IPS-15b (cell line): ENCODE measurements around the gene ATP2C2.
"Not testable (repeated sequence)": the region's sequence is repeated elsewhere in the genome, so short reads cannot be mapped to it uniquely, and the experiment has no call there.

Experiments used
- H3K27me3 ChIP-seq: one replicate; pipeline ENCODE4 v1.6.1; 2013; ENCODE audit warnings: low read length; ENCODE audit not compliant: control insufficient read depth, insufficient read depth
- H3K36me3 ChIP-seq: one replicate; pipeline ENCODE4 v1.6.1; 2013; ENCODE audit warnings: low read length; ENCODE audit not compliant: control insufficient read depth, insufficient read depth
- H3K4me1 ChIP-seq: one replicate; pipeline ENCODE4 v1.6.1; 2013; ENCODE audit warnings: mild to moderate bottlenecking, low read length; ENCODE audit not compliant: control insufficient read depth, insufficient read depth
- H3K4me3 ChIP-seq: one replicate; pipeline ENCODE4 v1.5.1; 2013; ENCODE audit warnings: low read depth, low read length
- H3K9ac ChIP-seq: one replicate; pipeline ENCODE4 v1.6.1; 2013; ENCODE audit warnings: low read depth, mild to moderate bottlenecking, low read length
- H3K9me3 ChIP-seq: one replicate; pipeline ENCODE4 v1.6.1; 2013; ENCODE audit warnings: mild to moderate bottlenecking, low read length; ENCODE audit not compliant: control insufficient read depth, insufficient read depth

Gene ATP2C2

DNA sequence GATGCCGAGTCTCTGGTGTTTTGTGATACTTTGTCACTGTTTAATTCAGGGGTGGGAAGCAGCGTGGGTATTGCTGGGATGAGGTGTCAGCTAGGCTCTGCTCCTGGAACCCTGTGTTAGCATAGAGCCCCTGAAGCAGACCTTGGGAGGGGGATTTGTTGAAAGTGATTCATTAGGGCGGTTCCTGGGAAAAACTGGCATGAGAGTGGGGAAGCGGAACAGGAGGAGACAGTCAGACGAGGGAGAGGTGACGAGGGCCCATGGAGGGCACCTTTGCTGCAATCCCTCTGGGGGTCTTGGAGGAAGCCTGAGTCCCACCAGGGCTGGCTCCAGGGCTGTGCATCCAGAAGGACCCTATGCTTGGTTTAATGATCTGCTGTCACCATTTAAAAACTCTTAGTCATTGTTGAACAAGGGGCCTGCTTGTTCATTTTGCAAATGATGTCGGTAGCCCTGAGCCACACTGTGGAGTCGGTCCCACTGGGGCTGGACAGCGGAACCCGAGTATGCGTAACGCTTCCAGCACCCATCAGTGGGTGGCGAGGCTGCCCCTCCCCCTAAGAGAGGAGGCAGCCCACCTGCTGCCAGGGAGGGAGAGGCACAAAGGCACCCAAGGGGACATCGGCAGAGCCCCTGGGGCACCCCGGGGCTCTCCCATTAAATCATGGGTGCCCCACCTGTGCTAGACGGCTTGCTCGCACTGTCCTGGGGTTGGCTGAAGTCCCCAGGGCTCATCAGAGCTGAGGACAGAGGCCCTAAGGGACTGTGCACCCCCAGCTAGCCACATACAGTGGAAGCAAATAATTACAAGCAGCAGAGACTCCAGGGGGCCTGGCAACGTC, 38.3 kb upstream of the ATP2C2 start:
- Histone ChIP-seq H3K9ac (no peak overlapping the region), H3K9me3 (no peaks in the 10 kb centered on the region), H3K36me3 (no peaks in the 10 kb centered on the region), H3K4me1 (peaks cover 6% of the 10 kb centered on the region), H3K4me3 (no peak overlapping the region), H3K27me3 (no peaks in the 10 kb centered on the region)

DNA sequence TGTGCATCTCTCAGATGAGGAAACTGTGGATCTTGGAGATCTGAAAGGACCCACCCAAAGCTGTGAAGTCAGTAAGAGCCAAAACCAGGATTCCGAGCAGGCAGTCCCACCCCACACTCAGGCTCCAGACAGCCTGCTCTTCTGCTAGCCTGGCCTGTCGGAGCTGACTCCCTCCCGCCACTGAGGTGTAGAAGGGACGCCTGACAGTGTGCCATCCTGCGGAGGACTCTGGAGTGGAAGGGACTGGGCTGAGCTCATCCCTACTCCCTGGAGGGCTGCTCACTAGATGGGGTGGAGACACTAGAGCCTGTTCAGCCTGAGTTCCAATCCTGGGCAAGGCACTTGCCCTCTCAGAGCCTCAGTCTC, 37.7 kb upstream of the ATP2C2 start:
- H3K9me3 ChIP-seq, result no peaks in the 10 kb centered on the region
- H3K27me3 ChIP-seq, result no peaks in the 10 kb centered on the region
- no peak overlapping the region for H3K9ac ChIP-seq
- no peaks in the 10 kb centered on the region for H3K36me3 ChIP-seq
- H3K4me3 ChIP-seq, result no peak overlapping the region
- H3K4me1 ChIP-seq, result peaks cover 6% of the 10 kb centered on the region

DNA sequence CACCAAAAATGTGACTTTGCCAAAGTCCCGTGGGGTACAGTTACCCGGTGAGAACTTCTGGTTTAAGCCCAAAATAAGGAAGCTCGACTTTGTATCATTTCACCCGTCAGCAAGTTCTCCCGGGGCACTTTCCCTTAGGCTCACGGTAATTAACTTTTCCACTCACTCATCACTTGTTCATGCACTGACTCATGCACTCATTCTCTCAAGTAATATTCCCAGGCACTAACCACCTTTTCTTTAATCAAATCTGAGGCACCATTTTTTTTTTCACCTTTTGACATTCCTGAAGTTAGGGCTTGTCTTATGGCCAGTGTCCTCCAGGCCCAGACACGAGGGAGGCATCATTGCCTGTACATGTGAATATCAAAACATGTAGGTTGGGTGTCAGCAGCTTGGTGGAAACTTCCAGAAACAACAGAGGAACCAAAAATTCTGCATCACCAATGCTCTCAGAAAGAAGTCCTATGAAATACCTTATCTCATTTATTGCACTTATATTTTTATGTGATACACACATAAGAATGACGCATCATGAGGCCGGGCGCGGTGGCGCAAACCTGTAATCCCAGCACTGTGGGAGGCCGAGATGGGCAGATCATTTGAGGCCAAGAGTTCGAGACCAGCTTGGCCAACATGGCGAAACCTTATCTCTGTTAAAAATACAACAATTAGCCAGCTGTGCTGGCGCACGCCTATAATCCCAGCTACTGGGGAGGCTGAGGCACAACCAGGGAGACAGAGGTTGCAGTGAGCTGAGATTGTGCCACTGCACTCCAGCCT, 36.1 kb upstream of the ATP2C2 start:
- Histone ChIP-seq H3K27me3 (no peaks in the 10 kb centered on the region), H3K4me1 (peaks cover 6% of the 10 kb centered on the region), H3K9me3 (no peaks in the 10 kb centered on the region), H3K4me3 (no peak overlapping the region), H3K36me3 (no peaks in the 10 kb centered on the region), H3K9ac (no peak overlapping the region)

DNA sequence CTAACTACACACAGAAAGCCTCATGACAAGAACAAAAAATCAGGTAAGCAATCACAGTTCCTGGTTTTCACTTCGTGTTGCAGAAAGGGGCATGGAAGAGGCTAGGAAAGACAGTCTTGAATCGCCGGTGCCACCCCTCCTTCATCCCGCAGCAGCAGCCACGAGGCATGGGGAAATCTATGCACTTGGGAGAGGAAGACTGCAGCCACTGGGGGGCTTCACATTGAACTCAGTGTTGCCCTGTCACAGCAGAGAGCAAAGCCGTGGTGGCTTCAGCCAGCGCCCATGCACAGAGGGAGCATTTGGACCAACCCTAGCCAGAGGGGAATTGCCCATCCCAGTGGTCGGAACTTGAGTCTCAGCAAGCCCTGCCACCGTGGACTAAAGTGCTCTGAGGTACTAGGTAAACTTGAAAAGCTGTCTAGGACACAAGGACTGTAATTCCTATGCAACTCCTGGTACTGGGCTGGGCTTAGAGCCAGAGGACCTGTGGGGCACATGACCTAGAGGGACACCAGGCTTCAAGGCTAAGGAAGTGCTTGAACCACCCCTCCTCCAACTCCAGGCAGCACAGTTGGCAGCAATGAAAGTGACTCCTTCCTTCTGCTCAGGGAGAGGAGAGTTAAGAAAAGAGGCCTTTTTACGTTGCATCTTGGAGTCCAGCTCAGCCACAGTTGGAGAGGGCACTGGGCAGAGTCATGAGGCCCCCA, 35.2 kb upstream of the ATP2C2 start:
- no peak overlapping the region for H3K4me3 ChIP-seq
- no peaks in the 10 kb centered on the region for H3K36me3 ChIP-seq
- H3K9ac ChIP-seq, result no peak overlapping the region
- H3K9me3 ChIP-seq, result no peaks in the 10 kb centered on the region
- H3K27me3 ChIP-seq, result no peaks in the 10 kb centered on the region
- H3K4me1 ChIP-seq, result peaks cover 6% of the 10 kb centered on the region

DNA sequence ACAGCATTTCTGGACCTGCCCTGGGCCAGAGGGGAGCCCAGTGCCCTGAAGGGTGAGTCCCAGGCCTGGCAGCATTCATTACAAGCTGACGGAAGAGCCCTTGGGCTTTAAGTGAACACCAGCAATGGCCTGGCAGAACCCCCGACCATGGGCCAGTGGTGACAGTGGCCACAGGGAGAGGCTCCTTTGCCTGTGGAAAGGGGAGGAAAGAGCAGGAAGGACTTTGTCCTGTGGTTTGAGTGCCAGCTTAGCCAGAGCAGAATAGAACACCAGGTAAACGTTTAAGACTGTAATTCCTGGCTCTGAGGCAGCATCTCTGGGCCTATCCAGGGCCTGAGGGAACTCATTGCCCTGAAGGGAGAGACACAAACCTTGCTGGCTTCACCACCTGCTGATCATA, 34.3 kb upstream of the ATP2C2 start:
- Histone ChIP-seq H3K9ac (no peak overlapping the region), H3K4me1 (peaks cover 6% of the 10 kb centered on the region), H3K4me3 (no peak overlapping the region), H3K36me3 (no peaks in the 10 kb centered on the region), H3K9me3 (no peaks in the 10 kb centered on the region), H3K27me3 (no peaks in the 10 kb centered on the region)

DNA sequence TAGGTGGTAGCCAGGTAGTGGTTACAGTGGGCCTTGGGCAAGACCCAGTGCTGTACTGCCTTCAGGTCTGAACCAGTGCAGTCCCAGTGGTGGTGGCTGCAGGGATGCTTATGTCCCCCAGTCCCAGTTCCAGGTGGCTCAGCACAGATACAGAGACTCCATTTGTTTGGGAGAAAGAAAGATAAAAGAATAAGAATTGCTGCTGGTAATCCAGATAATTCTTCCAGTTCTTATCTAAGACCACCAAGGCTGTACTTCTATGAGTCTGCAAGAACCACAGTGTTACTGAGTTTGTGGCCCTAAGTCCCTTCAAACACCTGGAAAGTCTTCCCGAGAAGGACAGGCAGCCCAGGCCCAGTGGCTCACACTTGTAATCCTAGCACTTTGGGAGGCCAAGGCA, 33.9 kb upstream of the ATP2C2 start:
- Histone ChIP-seq H3K4me1 (peaks cover 6% of the 10 kb centered on the region), H3K36me3 (no peaks in the 10 kb centered on the region), H3K4me3 (no peak overlapping the region), H3K9ac (no peak overlapping the region), H3K9me3 (no peaks in the 10 kb centered on the region), H3K27me3 (no peaks in the 10 kb centered on the region)

DNA sequence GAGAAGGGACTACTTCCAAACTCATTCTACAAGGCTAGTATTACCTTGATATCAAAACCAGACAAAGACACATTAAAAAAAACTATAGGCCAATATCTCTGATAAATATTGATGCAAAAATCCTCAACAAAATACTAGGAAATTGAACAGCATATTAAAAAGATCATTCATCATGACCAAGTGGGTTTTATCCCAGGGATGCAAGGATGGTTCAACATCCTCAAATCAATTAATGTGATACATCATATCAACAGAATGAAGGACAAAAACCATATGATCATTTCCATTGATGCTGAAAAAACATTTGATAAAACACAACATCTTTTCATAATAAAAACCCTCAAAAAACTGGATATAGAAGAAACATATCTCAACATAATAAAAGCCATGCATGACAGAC, 31.1 kb upstream of the ATP2C2 start:
- H3K9ac ChIP-seq, H3K4me1 ChIP-seq, H3K9me3 ChIP-seq, H3K4me3 ChIP-seq, H3K36me3 ChIP-seq, H3K27me3 ChIP-seq: not testable (repeated sequence)

DNA sequence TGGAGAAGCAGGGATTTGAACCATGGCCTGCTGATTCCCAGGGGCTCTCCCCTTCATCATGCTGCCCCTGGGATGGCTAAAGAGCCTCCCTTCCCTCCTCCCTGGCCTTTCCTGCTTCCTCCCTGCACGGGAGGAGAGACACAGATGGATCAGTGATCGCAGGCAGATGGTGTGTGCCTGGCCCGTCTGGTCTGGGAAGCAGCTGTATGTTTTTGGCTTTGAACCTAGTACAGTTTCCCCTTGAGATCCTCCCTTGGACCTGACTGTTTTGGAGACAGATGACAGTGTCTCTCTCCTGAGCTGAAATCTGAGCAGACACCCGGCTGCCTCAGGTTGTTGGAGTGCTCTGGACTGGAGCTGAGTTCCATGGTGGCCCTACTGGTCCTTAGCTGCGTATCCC, 29.0 kb upstream of the ATP2C2 start:
- Histone ChIP-seq H3K9me3 (no peaks in the 10 kb centered on the region), H3K9ac (no peak overlapping the region), H3K27me3 (no peaks in the 10 kb centered on the region), H3K4me1 (no peaks in the 10 kb centered on the region), H3K4me3 (no peak overlapping the region), H3K36me3 (no peaks in the 10 kb centered on the region)

DNA sequence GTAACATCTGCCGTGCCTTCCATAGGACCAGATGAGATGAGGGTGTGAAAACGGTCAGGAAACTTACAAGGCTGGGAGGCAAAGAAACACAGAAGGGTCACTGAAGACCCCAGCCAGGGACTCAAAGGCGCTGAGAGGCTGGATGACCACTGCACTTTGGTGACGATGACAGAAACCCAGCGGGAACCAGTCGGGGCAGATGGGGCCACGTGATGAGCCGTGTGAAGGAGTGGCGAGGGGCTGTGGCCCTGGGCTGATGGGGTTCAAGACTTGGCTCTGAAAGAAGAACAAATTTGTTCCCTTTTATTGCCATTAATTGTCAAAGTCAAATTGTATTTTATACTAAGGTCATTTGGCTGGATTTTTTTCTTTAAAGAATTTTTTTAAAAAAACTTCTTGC, 28.6 kb upstream of the ATP2C2 start:
- no peaks in the 10 kb centered on the region for H3K9me3 ChIP-seq
- no peak overlapping the region for H3K9ac ChIP-seq
- no peaks in the 10 kb centered on the region for H3K4me1 ChIP-seq
- no peaks in the 10 kb centered on the region for H3K36me3 ChIP-seq
- H3K4me3 ChIP-seq, result no peak overlapping the region
- no peaks in the 10 kb centered on the region for H3K27me3 ChIP-seq

DNA sequence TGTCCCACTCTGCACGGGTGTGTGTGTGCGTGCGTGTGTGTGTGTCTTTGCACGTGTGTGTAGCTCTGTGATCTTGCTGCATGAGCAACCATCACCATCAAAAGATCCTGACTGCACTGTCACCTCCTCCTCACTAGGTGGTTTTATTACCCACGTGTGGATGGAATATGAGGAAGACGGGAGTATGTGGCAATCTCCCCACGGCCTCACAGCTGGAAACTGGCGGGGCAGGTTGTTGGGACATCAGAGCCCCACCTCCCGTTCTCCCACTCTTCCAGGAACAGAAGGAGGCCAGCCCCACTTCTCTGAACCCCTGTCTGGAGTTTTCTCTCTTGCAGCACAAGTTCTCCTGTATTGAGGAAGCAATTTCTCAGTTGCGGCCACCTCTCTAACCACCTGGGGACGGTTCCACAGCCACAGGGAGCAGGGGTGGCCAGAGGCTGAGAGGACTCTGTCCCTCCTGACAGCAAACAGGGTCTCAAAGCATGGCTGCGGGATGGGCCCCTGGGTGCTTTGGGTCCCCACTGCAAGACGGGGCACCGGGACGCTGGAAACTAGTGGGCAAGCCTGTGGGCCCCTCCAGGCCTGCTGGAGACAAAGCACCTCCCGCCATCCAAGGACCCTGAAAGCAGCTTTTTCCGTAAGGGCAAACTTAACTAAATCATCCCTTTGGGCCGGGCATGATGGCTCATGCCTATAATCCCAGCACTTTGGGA, 27.9 kb upstream of the ATP2C2 start:
- H3K27me3 ChIP-seq, result no peaks in the 10 kb centered on the region
- H3K9me3 ChIP-seq, result no peaks in the 10 kb centered on the region
- H3K36me3 ChIP-seq, result no peaks in the 10 kb centered on the region
- no peak overlapping the region for H3K4me3 ChIP-seq
- no peaks in the 10 kb centered on the region for H3K4me1 ChIP-seq
- no peak overlapping the region for H3K9ac ChIP-seq

DNA sequence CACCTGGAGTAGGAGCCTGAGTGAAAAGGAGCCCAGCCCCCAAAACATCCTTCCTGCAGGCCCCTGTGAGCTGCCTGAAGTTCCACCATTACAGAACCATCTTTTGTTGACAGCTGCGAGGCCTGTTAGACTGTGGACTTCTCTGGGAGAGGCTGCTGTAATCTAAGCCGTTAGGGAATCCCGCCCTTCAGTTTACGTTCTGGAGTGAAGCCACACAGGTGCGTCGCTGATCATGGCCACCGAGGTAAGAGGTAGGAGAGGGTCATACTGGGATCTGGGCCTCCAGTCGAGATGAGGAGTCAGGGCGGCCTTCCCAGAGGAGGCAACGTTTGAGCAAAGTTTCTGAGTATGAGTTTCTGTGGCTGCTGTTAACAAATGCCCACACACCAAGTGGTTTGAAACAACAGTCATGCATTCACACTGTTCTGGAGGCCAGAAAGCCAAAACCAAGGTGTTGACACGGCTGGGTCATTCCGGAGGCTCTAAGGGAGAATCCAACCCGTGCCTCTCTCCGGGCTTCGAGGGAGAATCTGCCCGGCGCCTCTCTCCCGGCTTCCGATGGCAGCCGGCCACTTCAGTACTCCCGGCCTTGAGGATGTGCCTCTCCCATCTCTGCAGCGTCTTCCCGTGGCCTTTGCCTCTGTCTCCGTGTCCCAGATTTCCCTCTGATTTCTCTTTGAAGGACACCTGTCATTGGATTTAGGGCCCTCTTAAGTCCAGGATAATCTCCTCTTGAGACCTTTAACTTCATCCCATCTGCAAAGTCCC, 26.6 kb upstream of the ATP2C2 start:
- Histone ChIP-seq H3K9ac (no peak overlapping the region), H3K4me3 (no peak overlapping the region), H3K27me3 (no peaks in the 10 kb centered on the region), H3K4me1 (no peaks in the 10 kb centered on the region), H3K36me3 (no peaks in the 10 kb centered on the region), H3K9me3 (no peaks in the 10 kb centered on the region)
